Panc1 (cell line): ENCODE measurements around the gene MPO. TPM values are rescaled to one million over a fixed set of nuclear protein-coding genes. Genes with fewer than 3 reads are reported as not detected.

Experiments
- ATAC-seq: fragments of 200-7000 bp; cut with Tn5 transposase; 2 replicates; pipeline ENCODE4 v1.9.1; 2020; ENCODE audit warnings: mild to moderate bottlenecking, moderate library complexity
- BruUV-seq: library from RNA; stranded (reverse); fragments of 400-500 nt; replicated peaks from 2 replicates; lab custom pipeline; 2021; lab: Mats Ljungman, UMichigan
- CTCF ChIA-PET: fragments of 300-600 bp; sonication (Branson Sonifier 250); formaldehyde crosslinking; loops from one replicate; lab custom pipeline; 2022; ENCODE audit warnings: antibody characterized with exemption; lab: Charles Lee
- POLR2A ChIA-PET: fragments of 300-600 bp; sonication (Branson Sonifier 250); formaldehyde crosslinking; loops from one replicate; lab custom pipeline; 2022; ENCODE audit warnings: antibody characterized with exemption; lab: Charles Lee
- DNase-seq: peaks from one replicate; pipeline ENCODE4 v3.0.0-alpha.2; 2010; ENCODE audit warnings: low read depth, low spot score
- H3K27ac ChIP-seq: 2 replicates; pipeline ENCODE4 v1.5.1; 2011; ENCODE audit warnings: mild to moderate bottlenecking, low read length, inconsistent platforms
- H3K27me3 ChIP-seq: fragments of 200-500 bp; sonication (Bioruptor generic); 2 replicates; pipeline ENCODE4 v1.6.0; 2014; ENCODE audit warnings: low read length, inconsistent platforms; ENCODE audit not compliant: control insufficient read depth, insufficient read depth
- H3K36me3 ChIP-seq: fragments of 200-500 bp; sonication (Bioruptor generic); 2 replicates; pipeline ENCODE4 v1.5.1; 2014; ENCODE audit warnings: inconsistent platforms, mild to moderate bottlenecking, low read length, moderate library complexity; ENCODE audit not compliant: control insufficient read depth, insufficient read depth
- H3K4me1 ChIP-seq: 2 replicates; pipeline ENCODE4 v1.5.1; 2011; ENCODE audit warnings: inconsistent platforms, mild to moderate bottlenecking, low read length, moderate library complexity; ENCODE audit not compliant: control insufficient read depth, insufficient read depth
- H3K4me3 ChIP-seq, 2 experiments: 2 replicates each; pipeline ENCODE4 v1.5.1; 2011 to 2012; ENCODE audit warnings: low read depth in 2 of 2, low read length in 2 of 2, mild to moderate bottlenecking in 2 of 2, inconsistent platforms in 1 of 2, moderate library complexity in 1 of 2
- H3K9me3 ChIP-seq: fragments of 200-500 bp; sonication (Bioruptor generic); 2 replicates; pipeline ENCODE4 v1.5.1; 2014; ENCODE audit warnings: low read depth, mild to moderate bottlenecking, inconsistent platforms, low read length, moderate library complexity; ENCODE audit not compliant: control insufficient read depth, insufficient read depth
- POLR2AphosphoS5 ChIP-seq: IDR thresholded peaks from 2 replicates; pipeline ENCODE4 v1.6.1; 2012; ENCODE audit warnings: mild to moderate bottlenecking, low read depth, low read length, moderate library complexity
- SIN3A ChIP-seq: IDR thresholded peaks from 2 replicates; pipeline ENCODE4 v1.6.1; 2012; ENCODE audit warnings: low read depth, mild to moderate bottlenecking, low read length, moderate library complexity, borderline replicate concordance; ENCODE audit not compliant: insufficient read depth
- TCF7L2 ChIP-seq: IDR thresholded peaks from 2 replicates; pipeline ENCODE4 v1.6.1; 2011; ENCODE audit warnings: mild to moderate bottlenecking, low read depth, low read length, inconsistent platforms
- in situ Hi-C: cut with HindIII; loops from 2 replicates; pipeline ENCODE4 v1.10.0; 2016; ENCODE audit warnings: low sequenced_read_pairs, low pct_unique_long_range_greater_than_20kb
- intact Hi-C: fragments of 100-400 bp; cut with micrococcal nuclease; formaldehyde crosslinking; loops from one replicate; pipeline ENCODE4 v1.10.0; 2022; ENCODE audit not compliant: unreplicated experiment
- total RNA-seq: library from RNA; stranded (reverse); gene quantifications from one replicate; pipeline ENCODE4 v1.2.1, GENCODE V29; 2021; ENCODE audit not compliant: unreplicated experiment
- TF ChIP-seq, protein P1 (sequence below), 2 experiments: IDR thresholded peaks; 2 replicates each; pipeline ENCODE4 v1.6.1; 2011 to 2012; ENCODE audit warnings: low read depth in 2 of 2, control low read depth in 1 of 2, low read length in 1 of 2, mild to moderate bottlenecking in 1 of 2, moderate library complexity in 1 of 2; ENCODE audit not compliant: insufficient read depth in 1 of 2
- TF ChIP-seq, protein P2 (sequence below): fragments of 450-650 bp; IDR thresholded peaks from 2 replicates; pipeline ENCODE4 v1.5.1; 2017; ENCODE audit warnings: mild to moderate bottlenecking

Gene MPO
- total RNA-seq, 1 experiment from 2014 or later: not detected

DNA sequence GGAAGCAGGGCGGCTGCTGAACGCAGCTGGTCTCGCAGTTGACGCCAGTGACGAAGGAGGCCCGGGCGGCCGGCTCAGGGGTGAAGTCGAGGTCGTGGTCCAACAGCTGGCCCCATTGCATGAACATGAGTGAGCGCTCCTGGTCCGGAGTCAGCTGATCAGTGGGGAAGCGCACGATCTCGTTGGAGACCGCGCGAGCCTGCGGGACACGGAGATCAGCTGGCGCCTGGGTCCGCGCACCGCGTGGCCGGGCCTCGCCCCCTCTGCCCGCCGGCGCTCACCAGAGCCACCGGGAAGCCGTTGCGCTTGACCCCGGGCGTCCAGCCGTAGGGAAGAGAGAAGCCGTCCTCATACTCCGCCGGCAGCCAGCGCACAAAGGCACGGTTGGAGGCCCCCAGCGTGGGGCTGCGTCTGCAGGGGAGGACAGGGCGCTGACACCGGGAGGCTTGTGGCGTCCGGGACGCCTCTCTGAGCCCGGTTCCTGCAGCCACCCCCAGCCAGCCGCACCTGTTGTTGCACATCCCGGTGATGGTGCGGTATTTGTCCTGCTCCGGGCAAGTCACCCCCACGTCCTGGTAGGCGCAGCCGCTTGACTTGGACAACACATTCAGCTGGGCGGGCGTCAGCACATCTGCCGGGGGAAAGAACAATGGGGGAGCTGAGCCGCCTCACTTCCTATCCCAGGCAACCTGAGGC, 1.6 kb downstream of the MPO start:
- in situ Hi-C loops (no loop called here), intact Hi-C loops (no loop called here)
- TF ChIP-seq, protein P1, sequence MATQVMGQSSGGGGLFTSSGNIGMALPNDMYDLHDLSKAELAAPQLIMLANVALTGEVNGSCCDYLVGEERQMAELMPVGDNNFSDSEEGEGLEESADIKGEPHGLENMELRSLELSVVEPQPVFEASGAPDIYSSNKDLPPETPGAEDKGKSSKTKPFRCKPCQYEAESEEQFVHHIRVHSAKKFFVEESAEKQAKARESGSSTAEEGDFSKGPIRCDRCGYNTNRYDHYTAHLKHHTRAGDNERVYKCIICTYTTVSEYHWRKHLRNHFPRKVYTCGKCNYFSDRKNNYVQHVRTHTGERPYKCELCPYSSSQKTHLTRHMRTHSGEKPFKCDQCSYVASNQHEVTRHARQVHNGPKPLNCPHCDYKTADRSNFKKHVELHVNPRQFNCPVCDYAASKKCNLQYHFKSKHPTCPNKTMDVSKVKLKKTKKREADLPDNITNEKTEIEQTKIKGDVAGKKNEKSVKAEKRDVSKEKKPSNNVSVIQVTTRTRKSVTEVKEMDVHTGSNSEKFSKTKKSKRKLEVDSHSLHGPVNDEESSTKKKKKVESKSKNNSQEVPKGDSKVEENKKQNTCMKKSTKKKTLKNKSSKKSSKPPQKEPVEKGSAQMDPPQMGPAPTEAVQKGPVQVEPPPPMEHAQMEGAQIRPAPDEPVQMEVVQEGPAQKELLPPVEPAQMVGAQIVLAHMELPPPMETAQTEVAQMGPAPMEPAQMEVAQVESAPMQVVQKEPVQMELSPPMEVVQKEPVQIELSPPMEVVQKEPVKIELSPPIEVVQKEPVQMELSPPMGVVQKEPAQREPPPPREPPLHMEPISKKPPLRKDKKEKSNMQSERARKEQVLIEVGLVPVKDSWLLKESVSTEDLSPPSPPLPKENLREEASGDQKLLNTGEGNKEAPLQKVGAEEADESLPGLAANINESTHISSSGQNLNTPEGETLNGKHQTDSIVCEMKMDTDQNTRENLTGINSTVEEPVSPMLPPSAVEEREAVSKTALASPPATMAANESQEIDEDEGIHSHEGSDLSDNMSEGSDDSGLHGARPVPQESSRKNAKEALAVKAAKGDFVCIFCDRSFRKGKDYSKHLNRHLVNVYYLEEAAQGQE (IDR thresholded peaks at IDR 0.05; ENCODE audit: insufficient read depth in 1 of 2, low read depth in 2 of 2, low read length in 1 of 2): no peak
- TF ChIP-seq, protein P2, sequence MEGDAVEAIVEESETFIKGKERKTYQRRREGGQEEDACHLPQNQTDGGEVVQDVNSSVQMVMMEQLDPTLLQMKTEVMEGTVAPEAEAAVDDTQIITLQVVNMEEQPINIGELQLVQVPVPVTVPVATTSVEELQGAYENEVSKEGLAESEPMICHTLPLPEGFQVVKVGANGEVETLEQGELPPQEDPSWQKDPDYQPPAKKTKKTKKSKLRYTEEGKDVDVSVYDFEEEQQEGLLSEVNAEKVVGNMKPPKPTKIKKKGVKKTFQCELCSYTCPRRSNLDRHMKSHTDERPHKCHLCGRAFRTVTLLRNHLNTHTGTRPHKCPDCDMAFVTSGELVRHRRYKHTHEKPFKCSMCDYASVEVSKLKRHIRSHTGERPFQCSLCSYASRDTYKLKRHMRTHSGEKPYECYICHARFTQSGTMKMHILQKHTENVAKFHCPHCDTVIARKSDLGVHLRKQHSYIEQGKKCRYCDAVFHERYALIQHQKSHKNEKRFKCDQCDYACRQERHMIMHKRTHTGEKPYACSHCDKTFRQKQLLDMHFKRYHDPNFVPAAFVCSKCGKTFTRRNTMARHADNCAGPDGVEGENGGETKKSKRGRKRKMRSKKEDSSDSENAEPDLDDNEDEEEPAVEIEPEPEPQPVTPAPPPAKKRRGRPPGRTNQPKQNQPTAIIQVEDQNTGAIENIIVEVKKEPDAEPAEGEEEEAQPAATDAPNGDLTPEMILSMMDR: no peak
- TF ChIP-seq POLR2AphosphoS5 (no peak), SIN3A (no peak), TCF7L2 (no peak)
- ChIA-PET CTCF (no interaction called here), POLR2A (no interaction called here)
- Histone ChIP-seq H3K4me1 (no peaks in the 10 kb centered on the region), H3K27me3 (no peaks in the 10 kb centered on the region), H3K36me3 (no peaks in the 10 kb centered on the region), H3K27ac (no peak overlapping the region), H3K4me3 (no peak overlapping the region), H3K9me3 (no peaks in the 10 kb centered on the region)
- 0 out of 2 replicates have a peak, but pooled peaks have one; percentile 13 for ATAC-seq
- no peak for DNase-seq
- BruUV-seq: no TSS peak

DNA sequence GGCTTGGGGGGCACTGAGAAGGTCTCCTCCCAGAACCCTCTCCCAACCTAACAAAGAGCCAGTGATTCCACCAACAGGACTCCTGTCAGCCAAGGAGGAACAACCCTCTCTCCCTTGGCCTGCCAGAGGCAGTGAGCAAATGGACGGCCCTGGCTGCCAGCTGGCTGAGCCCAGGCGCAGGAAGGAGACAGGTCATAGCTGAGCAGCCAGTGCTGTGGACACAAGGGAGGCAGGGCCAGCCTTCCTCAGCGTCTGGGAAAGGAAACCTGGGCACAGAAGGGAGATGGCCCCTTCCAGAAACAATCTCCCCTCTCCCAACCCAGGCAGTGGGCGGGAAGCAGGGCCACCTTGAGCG, 2.1 kb downstream of the MPO start:
- DNase-seq (no peak), ATAC-seq (peak; percentile 52; the same call in 1 of the 2 replicates)
- H3K4me3 ChIP-seq: no peak overlapping the region
- no TSS peak for BruUV-seq
- intact Hi-C loops (no loop called here), in situ Hi-C loops (no loop called here)
- no peaks in the 10 kb centered on the region for H3K4me1 ChIP-seq
- H3K9me3 ChIP-seq: no peaks in the 10 kb centered on the region
- H3K27me3 ChIP-seq: no peaks in the 10 kb centered on the region
- TF ChIP-seq, protein P1 (IDR thresholded peaks at IDR 0.05; ENCODE audit: insufficient read depth in 1 of 2, low read depth in 2 of 2, low read length in 1 of 2): no peak
- TF ChIP-seq POLR2AphosphoS5 (no peak), SIN3A (no peak), TCF7L2 (no peak)
- TF ChIP-seq, protein P2: no peak
- ChIA-PET POLR2A (no interaction called here), CTCF (no interaction called here)
- no peak overlapping the region for H3K27ac ChIP-seq
- no peaks in the 10 kb centered on the region for H3K36me3 ChIP-seq
